Measurements from ENCODE around the gene STK11IP. TPM values are rescaled to one million over a fixed set of nuclear protein-coding genes. Genes with fewer than 3 reads are reported as not detected.

Gene STK11IP
- total and polyA plus RNA-seq, 2 of the 13 experiments (the other 11 are each of a cell fraction or from before 2014, with no cell fraction given): 12.8 to 24.0 TPM

DNA sequence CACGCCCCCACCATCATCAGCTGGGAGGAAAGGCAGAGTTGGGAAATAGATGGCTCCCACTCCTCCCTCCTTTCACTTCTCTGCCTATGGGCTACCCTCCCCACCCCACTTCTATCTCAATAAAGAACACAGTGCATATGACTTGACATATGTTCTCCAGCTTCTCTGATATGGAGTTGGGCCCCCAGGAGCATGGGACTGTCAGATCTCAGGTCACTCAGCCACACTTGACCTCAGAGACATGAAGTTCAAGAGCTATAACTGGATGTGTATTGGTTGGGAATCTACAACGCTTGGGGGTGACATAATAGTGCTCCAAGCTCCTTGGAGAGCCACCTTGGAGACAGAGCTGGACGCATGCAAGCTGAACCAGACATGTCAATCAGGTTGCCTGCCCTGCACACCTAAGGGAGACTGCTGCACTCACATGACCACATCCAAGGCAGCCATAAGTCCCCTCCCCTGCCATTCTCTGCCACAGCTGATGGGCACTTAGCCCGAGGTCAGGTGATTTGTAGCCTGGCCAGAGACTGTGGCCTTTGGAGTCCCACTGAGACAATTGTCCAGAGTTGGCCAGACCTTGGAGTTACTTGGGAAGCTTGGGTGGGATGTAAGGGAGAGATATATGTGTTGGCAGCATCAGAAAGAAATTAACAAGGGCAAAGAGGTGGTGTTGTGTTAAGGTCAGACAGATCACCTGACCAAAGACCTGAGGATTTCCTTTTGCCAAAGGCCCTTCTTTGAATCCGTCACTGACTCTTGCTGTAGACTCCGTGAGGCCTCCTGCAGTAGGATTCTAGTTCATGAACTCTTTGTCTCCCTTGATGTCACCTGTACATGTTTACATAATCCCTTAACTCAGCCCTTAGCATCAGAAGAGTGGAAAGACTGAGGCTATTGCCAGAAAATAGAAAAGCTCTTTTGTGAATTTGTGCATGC, 21.8 kb upstream of the STK11IP start (continued):
- TF ChIP-seq SAFB2 (CRISPR knock-in tag; IDR thresholded peaks at IDR 0.05; ENCODE audit: borderline replicate concordance, low read depth): no peak
- TF ChIP-seq, protein P1, sequence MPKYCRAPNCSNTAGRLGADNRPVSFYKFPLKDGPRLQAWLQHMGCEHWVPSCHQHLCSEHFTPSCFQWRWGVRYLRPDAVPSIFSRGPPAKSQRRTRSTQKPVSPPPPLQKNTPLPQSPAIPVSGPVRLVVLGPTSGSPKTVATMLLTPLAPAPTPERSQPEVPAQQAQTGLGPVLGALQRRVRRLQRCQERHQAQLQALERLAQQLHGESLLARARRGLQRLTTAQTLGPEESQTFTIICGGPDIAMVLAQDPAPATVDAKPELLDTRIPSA (CRISPR knock-in tag; IDR thresholded peaks at IDR 0.05; ENCODE audit: borderline replicate concordance): no peak
- TF ChIP-seq, protein P2, sequence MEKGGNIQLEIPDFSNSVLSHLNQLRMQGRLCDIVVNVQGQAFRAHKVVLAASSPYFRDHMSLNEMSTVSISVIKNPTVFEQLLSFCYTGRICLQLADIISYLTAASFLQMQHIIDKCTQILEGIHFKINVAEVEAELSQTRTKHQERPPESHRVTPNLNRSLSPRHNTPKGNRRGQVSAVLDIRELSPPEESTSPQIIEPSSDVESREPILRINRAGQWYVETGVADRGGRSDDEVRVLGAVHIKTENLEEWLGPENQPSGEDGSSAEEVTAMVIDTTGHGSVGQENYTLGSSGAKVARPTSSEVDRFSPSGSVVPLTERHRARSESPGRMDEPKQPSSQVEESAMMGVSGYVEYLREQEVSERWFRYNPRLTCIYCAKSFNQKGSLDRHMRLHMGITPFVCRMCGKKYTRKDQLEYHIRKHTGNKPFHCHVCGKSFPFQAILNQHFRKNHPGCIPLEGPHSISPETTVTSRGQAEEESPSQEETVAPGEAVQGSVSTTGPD (CRISPR knock-in tag; IDR thresholded peaks at IDR 0.05): no peak
- no peak; the same call in 1 of the 2 replicates for TF ChIP-seq HNF4A (CRISPR knock-in tag; IDR thresholded peaks at IDR 0.05)
- TF ChIP-seq ZNF768 (CRISPR knock-in tag; IDR thresholded peaks at IDR 0.05): no peak
- TF ChIP-seq, protein P3, sequence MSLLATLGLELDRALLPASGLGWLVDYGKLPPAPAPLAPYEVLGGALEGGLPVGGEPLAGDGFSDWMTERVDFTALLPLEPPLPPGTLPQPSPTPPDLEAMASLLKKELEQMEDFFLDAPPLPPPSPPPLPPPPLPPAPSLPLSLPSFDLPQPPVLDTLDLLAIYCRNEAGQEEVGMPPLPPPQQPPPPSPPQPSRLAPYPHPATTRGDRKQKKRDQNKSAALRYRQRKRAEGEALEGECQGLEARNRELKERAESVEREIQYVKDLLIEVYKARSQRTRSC (CRISPR knock-in tag; IDR thresholded peaks at IDR 0.05; ENCODE audit: low read depth): no peak
- TF ChIP-seq FOXA3 (CRISPR knock-in tag; IDR thresholded peaks at IDR 0.05): peak; percentile 87
- peak; percentile 25 for TF ChIP-seq YY1 (IDR thresholded peaks at IDR 0.05; ENCODE audit: insufficient read depth, insufficient replicate concordance, low read depth, low read length)
- 0 out of 2 replicates have a peak, but pooled peaks have one; percentile 1 for TF ChIP-seq FOSL2 (CRISPR knock-in tag; IDR thresholded peaks at IDR 0.05)
- TF ChIP-seq, protein P4, sequence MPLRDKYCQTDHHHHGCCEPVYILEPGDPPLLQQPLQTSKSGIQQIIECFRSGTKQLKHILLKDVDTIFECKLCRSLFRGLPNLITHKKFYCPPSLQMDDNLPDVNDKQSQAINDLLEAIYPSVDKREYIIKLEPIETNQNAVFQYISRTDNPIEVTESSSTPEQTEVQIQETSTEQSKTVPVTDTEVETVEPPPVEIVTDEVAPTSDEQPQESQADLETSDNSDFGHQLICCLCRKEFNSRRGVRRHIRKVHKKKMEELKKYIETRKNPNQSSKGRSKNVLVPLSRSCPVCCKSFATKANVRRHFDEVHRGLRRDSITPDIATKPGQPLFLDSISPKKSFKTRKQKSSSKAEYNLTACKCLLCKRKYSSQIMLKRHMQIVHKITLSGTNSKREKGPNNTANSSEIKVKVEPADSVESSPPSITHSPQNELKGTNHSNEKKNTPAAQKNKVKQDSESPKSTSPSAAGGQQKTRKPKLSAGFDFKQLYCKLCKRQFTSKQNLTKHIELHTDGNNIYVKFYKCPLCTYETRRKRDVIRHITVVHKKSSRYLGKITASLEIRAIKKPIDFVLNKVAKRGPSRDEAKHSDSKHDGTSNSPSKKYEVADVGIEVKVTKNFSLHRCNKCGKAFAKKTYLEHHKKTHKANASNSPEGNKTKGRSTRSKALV (CRISPR knock-in tag; IDR thresholded peaks at IDR 0.05): 0 out of 2 replicates have a peak, but pooled peaks have one; percentile 15
- TF ChIP-seq PAX8 (CRISPR knock-in tag; IDR thresholded peaks at IDR 0.05; ENCODE audit: borderline replicate concordance): no peak
- TF ChIP-seq MTA3 (CRISPR knock-in tag; IDR thresholded peaks at IDR 0.05): no peak
- no peak for TF ChIP-seq SYNCRIP (IDR thresholded peaks at IDR 0.05; ENCODE audit: insufficient read depth, low read depth, low read length)
- peak; percentile 19; the same call in 1 of the 2 replicates for TF ChIP-seq POLR2AphosphoS5 (IDR thresholded peaks at IDR 0.05; ENCODE audit: low read depth, low read length)
- peak; percentile 22; the same call in 1 of the 2 replicates for TF ChIP-seq HOXA3 (CRISPR knock-in tag; IDR thresholded peaks at IDR 0.05)
- TF ChIP-seq ELF3 (CRISPR knock-in tag; IDR thresholded peaks at IDR 0.05): no peak
- no peak; the same call in 1 of the 2 replicates for TF ChIP-seq ZNF501 (CRISPR knock-in tag; IDR thresholded peaks at IDR 0.05)
- TF ChIP-seq CBX1 (IDR thresholded peaks at IDR 0.05; ENCODE audit: low read depth): no peak
- no peak for TF ChIP-seq CENPT (CRISPR knock-in tag; IDR thresholded peaks at IDR 0.05; ENCODE audit: low read depth)
- 0 out of 2 replicates have a peak, but pooled peaks have one; percentile 53 for TF ChIP-seq ZSCAN29 (CRISPR knock-in tag; conservative IDR thresholded peaks at IDR 0.05)
- TF ChIP-seq ZNF205 (CRISPR knock-in tag; IDR thresholded peaks at IDR 0.05): peak; percentile 9; the same call in 1 of the 2 replicates
- TF ChIP-seq, protein P5, sequence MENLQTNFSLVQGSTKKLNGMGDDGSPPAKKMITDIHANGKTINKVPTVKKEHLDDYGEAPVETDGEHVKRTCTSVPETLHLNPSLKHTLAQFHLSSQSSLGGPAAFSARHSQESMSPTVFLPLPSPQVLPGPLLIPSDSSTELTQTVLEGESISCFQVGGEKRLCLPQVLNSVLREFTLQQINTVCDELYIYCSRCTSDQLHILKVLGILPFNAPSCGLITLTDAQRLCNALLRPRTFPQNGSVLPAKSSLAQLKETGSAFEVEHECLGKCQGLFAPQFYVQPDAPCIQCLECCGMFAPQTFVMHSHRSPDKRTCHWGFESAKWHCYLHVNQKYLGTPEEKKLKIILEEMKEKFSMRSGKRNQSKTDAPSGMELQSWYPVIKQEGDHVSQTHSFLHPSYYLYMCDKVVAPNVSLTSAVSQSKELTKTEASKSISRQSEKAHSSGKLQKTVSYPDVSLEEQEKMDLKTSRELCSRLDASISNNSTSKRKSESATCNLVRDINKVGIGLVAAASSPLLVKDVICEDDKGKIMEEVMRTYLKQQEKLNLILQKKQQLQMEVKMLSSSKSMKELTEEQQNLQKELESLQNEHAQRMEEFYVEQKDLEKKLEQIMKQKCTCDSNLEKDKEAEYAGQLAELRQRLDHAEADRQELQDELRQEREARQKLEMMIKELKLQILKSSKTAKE (CRISPR knock-in tag; IDR thresholded peaks at IDR 0.05; ENCODE audit: borderline replicate concordance): 0 out of 2 replicates have a peak, but pooled peaks have one; percentile 4
- TF ChIP-seq RFX3 (CRISPR knock-in tag; IDR thresholded peaks at IDR 0.05): no peak

All from HepG2 (cell line).